ENCODE results near the gene ACTL8.

- TF ChIP-seq CTCF (IDR thresholded peaks at IDR 0.05; ENCODE audit: low read depth, low read length) (no peak), EZH2phosphoT487 (IDR thresholded peaks at IDR 0.05; ENCODE audit: low read depth) (no peak)
Observed at GRCh38 chr1:17750333-17750732, 4.8 kb upstream of the ACTL8 start.
